Stimulated activated CD4-positive, alpha-beta T cell treated with anti-CD3 and anti-CD28 coated beads, Interleukin-4, amount 100 ng/mL, for 4 hours (primary cell): ENCODE measurements around the gene TEX13B.
"Not testable (repeated sequence)": the region's sequence is repeated elsewhere in the genome, so short reads cannot be mapped to it uniquely, and the experiment has no call there.

ENCODE experiments used
- DNase-seq, 2 experiments: peaks; one replicate each; pipeline ENCODE4 v3.0.0-alpha.2; 2020

Gene TEX13B

GRCh38 chrX:107982356-107982755 lies at the start of gene TEX13B:
Gene TEX13B (minus strand): TSS chrX:107982370. CDS start chrX:107982127, 243 bp downstream.
- no peak for DNase-seq

GRCh38 chrX:108029928-108030711 lies 48.0 kb upstream of the TEX13B start:
- no peak for DNase-seq

- no peak for DNase-seq
These were observed 46.7 kb upstream of the TEX13B start for GRCh38 chrX:108028854-108029253.

- DNase-seq, result no peak
These were observed 43.9 kb upstream of the TEX13B start for GRCh38 chrX:108025954-108026600.

- DNase-seq, result no peak
These were observed 43.2 kb upstream of the TEX13B start for GRCh38 chrX:108025376-108025775.

GRCh38 chrX:108022491-108023089 lies 40.4 kb upstream of the TEX13B start:
- DNase-seq, result peak in 1 of 2 experiments; percentile 22

- DNase-seq, result no peak
These were observed 38.5 kb upstream of the TEX13B start for GRCh38 chrX:108020631-108021030.

- no peak for DNase-seq
These were observed 37.3 kb upstream of the TEX13B start for GRCh38 chrX:108019382-108019875.

- DNase-seq, result peak in 1 of 2 experiments; percentile 19
These were observed 36.6 kb upstream of the TEX13B start for GRCh38 chrX:108018656-108019381.

- DNase-seq, result peak in 1 of 2 experiments; percentile 6
These were observed 19.1 kb upstream of the TEX13B start for GRCh38 chrX:108001218-108001814.

- DNase-seq, result no peak
These were observed 18.6 kb upstream of the TEX13B start for GRCh38 chrX:108000751-108001150.

GRCh38 chrX:107996124-107996523 lies 14.0 kb upstream of the TEX13B start:
- DNase-seq, result no peak

- DNase-seq, result no peak
These were observed 2.9 kb upstream of the TEX13B start for GRCh38 chrX:107985033-107985432.

GRCh38 chrX:107979534-107979933 lies 2.6 kb downstream of the TEX13B start:
- DNase-seq, result no peak

- DNase-seq, result no peak
These were observed 3.4 kb downstream of the TEX13B start for GRCh38 chrX:107978707-107979307.

- no peak for DNase-seq
These were observed 4.1 kb downstream of the TEX13B start for GRCh38 chrX:107978071-107978470.

- DNase-seq, result no peak
These were observed 10.5 kb downstream of the TEX13B start for GRCh38 chrX:107971636-107972035.

- DNase-seq, result no peak
These were observed 12.1 kb downstream of the TEX13B start for GRCh38 chrX:107970073-107970472.

- no peak for DNase-seq
These were observed 13.5 kb downstream of the TEX13B start for GRCh38 chrX:107968623-107969022.

GRCh38 chrX:107955337-107955736 lies 26.8 kb downstream of the TEX13B start:
- DNase-seq, result not testable (repeated sequence)

- no peak for DNase-seq
These were observed 42.1 kb downstream of the TEX13B start for GRCh38 chrX:107940095-107940494.

GRCh38 chrX:107936434-107936730 lies 45.8 kb downstream of the TEX13B start:
- no peak for DNase-seq
